Right lobe of liver (tissue), 6 donors: ENCODE results near the gene BMP2K. TPM values are rescaled to one million over a fixed set of nuclear protein-coding genes. Genes with fewer than 3 reads are reported as not detected.

Experiments
- ATAC-seq, 4 donors: fragments of 200-7000 bp; cut with Tn5 transposase; one replicate each; pipeline ENCODE4 v1.9.1; 2020; ENCODE audit warnings: mild to moderate bottlenecking in 4 of 4, moderate library complexity in 4 of 4
- DNase-seq, 3 donors: peaks; one replicate each; pipeline ENCODE4 v3.0.0-alpha.2; 2020
- H3K27ac ChIP-seq, 3 donors: fragments of 200-600 bp; one replicate each; pipeline ENCODE4 v1.8.0; 2022
- H3K27me3 ChIP-seq, 2 donors: fragments of 200-600 bp; one replicate each; pipeline ENCODE4 v1.8.0; 2022
- H3K36me3 ChIP-seq, 4 donors: fragments of 200-600 bp; sonication (generic) in 1 of 4; one replicate each; pipeline versions ENCODE4 v1.5.1 to v1.8.0; 2017 to 2022; ENCODE audit warnings: control low read depth in 1 of 4
- H3K4me1 ChIP-seq, 4 donors: fragments of 200-600 bp; sonication (generic) in 1 of 4; one replicate each; pipeline versions ENCODE4 v1.5.1 to v1.8.0; 2017 to 2022; ENCODE audit warnings: control low read depth in 1 of 4
- H3K4me3 ChIP-seq, 3 donors: fragments of 200-600 bp; one replicate each; pipeline ENCODE4 v1.8.0; 2022
- H3K9me3 ChIP-seq, 4 donors: fragments of 200-600 bp; sonication (generic) in 1 of 4; one replicate each; pipeline versions ENCODE4 v1.5.1 to v1.8.0; 2017 to 2022; ENCODE audit warnings: control low read depth in 1 of 4
- POLR2A ChIP-seq: fragments of 450-650 bp; IDR thresholded peaks from one replicate; pipeline ENCODE4 v1.6.1; 2017; ENCODE audit warnings: antibody characterized with exemption, mild to moderate bottlenecking
- WGBS: methylation state at CpG from one replicate; pipeline ENCODE4 v1.1.6; 2018; ENCODE audit warnings: low coverage, low lambda C conversion rate; ENCODE audit not compliant: insufficient coverage; ENCODE audit errors: missing lambda C conversion rate; 5-methylcytosine and 5-hydroxymethylcytosine counted together
- intact Hi-C, 2 donors: fragments of 100-400 bp; cut with DNase I; formaldehyde crosslinking; loops; one replicate each; pipeline versions ENCODE4 v1.11.2 to v1.14.1; 2022
- total RNA-seq, 6 experiments: library from RNA; depleted of rRNA in 2 of 6; stranded (reverse); fragments of >200 nt in 2 of 6; fragmentation: NEBNext Ultra II Directional in 3 of 6; extraction: Animal tissue kit (Norgen Biotek cat#: 25700) in 3 of 6; gene quantifications; one replicate each; pipeline versions ENCODE4 v1.1.0 to v1.2.4, GENCODE V29; 2016 to 2023
- TF ChIP-seq, protein P1 (sequence below), 4 donors: fragments of 200-600 bp in 3 of 4; fragments of 450-650 bp in 1 of 4; IDR thresholded peaks; one replicate each; pipeline versions ENCODE4 v1.5.1 to v1.8.0; 2016 to 2022; ENCODE audit warnings: antibody characterized with exemption in 4 of 4, mild to moderate bottlenecking in 2 of 4
- donor health status: DM: no; HTN: yes; CAD: no.
- donor health status: DM: no; HTN: no; CAD: no.
- donor health status: DM: no; HTN: no; CAD: no.
- donor health status: DM: no; HTN: yes; CAD: no.
- donor health status: DM: no; HTN: yes; CAD: no.

Gene BMP2K
- total RNA-seq, 6 experiments from 2014 or later: 13.1 to 23.3 (median 18.2) TPM

DNA sequence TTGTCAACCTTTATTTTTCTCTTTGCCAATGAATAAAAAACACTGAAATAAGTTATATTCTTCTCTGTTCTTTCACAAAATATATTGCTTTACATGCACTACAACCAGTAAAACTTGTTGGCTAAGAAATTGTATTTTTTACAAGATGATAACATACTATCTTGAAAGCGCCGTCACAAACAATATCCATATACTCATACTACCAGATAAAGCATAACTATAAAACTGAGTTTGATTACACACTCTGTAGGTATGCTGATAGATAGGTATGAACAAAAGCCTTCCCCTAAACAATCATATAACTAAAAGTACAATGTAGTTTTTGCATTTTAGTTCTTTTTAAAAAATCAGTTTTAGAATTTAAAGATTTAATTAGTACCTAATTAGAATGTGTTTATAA lies 13.6 kb upstream of the BMP2K start:
- DNase-seq (no peak), ATAC-seq (no peak)
- TF ChIP-seq POLR2A: no peak
- TF ChIP-seq, protein P1, sequence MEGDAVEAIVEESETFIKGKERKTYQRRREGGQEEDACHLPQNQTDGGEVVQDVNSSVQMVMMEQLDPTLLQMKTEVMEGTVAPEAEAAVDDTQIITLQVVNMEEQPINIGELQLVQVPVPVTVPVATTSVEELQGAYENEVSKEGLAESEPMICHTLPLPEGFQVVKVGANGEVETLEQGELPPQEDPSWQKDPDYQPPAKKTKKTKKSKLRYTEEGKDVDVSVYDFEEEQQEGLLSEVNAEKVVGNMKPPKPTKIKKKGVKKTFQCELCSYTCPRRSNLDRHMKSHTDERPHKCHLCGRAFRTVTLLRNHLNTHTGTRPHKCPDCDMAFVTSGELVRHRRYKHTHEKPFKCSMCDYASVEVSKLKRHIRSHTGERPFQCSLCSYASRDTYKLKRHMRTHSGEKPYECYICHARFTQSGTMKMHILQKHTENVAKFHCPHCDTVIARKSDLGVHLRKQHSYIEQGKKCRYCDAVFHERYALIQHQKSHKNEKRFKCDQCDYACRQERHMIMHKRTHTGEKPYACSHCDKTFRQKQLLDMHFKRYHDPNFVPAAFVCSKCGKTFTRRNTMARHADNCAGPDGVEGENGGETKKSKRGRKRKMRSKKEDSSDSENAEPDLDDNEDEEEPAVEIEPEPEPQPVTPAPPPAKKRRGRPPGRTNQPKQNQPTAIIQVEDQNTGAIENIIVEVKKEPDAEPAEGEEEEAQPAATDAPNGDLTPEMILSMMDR (IDR thresholded peaks at IDR 0.05): no peak
- intact Hi-C loops: no loop called here
- Histone ChIP-seq H3K4me3 (no peak overlapping the region), H3K36me3 (no peaks in the 10 kb centered on the region), H3K4me1 (no peaks in the 10 kb centered on the region), H3K27ac (no peak overlapping the region), H3K27me3 (no peaks in the 10 kb centered on the region), H3K9me3 (no peaks in the 10 kb centered on the region)
- 96% methylated on average over 2 of the region's 2 CpGs for WGBS

DNA sequence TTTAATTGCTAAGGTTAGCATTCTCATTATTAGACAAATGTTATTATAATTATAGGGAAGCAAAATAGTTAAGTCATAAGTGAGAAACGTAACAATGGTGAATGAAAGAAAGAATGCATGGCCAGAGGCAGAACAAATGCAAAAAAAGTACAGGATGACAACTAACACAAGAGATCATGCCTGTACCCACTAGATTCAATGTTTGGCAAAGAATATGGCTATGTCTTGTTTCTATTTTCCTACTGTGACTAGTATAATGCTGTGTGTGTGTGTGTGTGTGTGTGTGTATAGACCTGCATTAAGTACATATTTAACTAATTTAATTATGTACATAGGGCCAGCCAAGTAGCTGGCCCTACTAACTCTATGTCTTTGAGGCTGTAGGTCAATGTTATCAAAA lies 12.9 kb upstream of the BMP2K start:
- no peak overlapping the region for H3K27ac ChIP-seq
- no peak for ATAC-seq

DNA sequence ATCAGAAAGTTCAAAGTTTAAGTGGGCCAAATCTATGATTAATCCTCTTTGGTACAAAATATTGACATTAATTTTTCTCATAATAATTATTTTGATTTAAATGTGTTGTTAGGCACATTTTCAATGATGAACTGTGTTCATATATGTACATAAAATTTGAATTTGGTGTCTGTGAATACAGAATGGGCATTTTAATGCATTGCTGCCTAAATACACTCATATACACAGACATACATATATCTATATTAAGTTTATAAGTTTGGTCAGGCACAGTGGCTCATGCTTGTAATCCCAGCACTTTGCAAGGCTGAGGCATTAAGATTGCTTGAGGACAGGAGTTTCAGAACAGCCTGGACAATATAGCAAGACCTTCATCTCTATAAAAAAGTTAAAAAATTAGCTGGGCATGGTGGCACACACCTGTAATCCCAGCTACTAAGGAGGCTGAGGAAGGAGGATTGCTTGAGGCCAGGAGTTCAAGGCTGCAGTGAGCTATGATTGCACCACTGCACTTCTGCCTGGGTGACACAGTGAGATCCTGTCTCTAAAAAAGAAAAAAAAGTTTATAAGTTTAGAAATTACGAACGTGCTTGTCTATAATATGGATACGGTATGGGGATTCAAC lies 12.3 kb upstream of the BMP2K start:
- 92% methylated on average over 3 of the region's 3 CpGs for WGBS
- Histone ChIP-seq H3K4me1 (no peaks in the 10 kb centered on the region), H3K36me3 (no peaks in the 10 kb centered on the region), H3K4me3 (no peak overlapping the region), H3K27ac (no peak overlapping the region), H3K27me3 (no peaks in the 10 kb centered on the region), H3K9me3 (no peaks in the 10 kb centered on the region)
- intact Hi-C loops: no loop called here
- TF ChIP-seq, protein P1 (IDR thresholded peaks at IDR 0.05): no peak
- no peak for TF ChIP-seq POLR2A
- ATAC-seq (no peak), DNase-seq (no peak)

More for the DNA sequence above, 12.9 kb upstream of the BMP2K start:
- Histone ChIP-seq H3K36me3 (no peaks in the 10 kb centered on the region), H3K4me1 (no peaks in the 10 kb centered on the region), H3K27me3 (no peaks in the 10 kb centered on the region), H3K9me3 (no peaks in the 10 kb centered on the region), H3K4me3 (no peak overlapping the region)
- WGBS: 92% methylated on average over 1 of the region's 1 CpG
- no peak for DNase-seq
- intact Hi-C loops: no loop called here
- TF ChIP-seq, protein P1 (IDR thresholded peaks at IDR 0.05): no peak
- no peak for TF ChIP-seq POLR2A

DNA sequence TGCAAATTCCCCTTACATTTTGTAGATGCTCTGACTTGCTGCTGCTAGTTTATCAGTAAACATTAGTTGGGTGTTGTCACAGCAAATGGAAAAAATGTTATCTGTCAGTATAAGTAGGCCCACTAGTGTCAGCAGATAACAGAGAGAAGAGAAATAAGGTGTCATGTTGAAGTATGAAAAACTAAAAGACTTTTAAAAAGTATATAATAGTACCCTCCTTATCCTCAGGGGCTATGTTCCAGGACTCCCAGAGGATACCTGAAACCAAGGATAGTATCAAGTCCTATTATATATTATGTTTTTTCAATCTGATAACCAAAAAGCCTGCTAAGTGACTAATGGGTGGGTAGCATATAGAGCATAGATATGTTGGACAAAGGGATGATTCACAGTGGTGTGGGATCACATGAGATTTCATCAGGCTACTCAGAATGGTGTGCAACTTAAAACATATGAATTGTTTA lies 11.6 kb upstream of the BMP2K start:
- TF ChIP-seq, protein P1 (IDR thresholded peaks at IDR 0.05): no peak
- TF ChIP-seq POLR2A: no peak
- ATAC-seq (no peak), DNase-seq (no peak)
- no peaks in the 10 kb centered on the region for H3K36me3 ChIP-seq
- no peaks in the 10 kb centered on the region for H3K27me3 ChIP-seq
- no peak overlapping the region for H3K4me3 ChIP-seq
- no peaks in the 10 kb centered on the region for H3K4me1 ChIP-seq
- no peak overlapping the region for H3K27ac ChIP-seq
- H3K9me3 ChIP-seq: no peaks in the 10 kb centered on the region
- intact Hi-C loops: no loop called here
